Activated CD4-positive, alpha-beta T cell treated with anti-CD3 and anti-CD28 coated beads, Interleukin-2, amount 50 U/mL, for 24 hours (primary cell): ENCODE data around the gene PCSK5.

Experiments
- DNase-seq, 2 donors: peaks; one replicate each; pipeline ENCODE4 v3.0.0-alpha.2; 2020; ENCODE audit warnings: low read depth in 1 of 2, low spot score in 1 of 2

PCSK5 gene

GRCh38 chr9:76116913-76117312 lies 226.4 kb downstream of the PCSK5 start:
- no peak for DNase-seq

GRCh38 chr9:76127637-76128036 lies 237.2 kb downstream of the PCSK5 start:
- DNase-seq = no peak

GRCh38 chr9:76135902-76136301 lies 245.4 kb downstream of the PCSK5 start:
- DNase-seq = no peak

- no peak for DNase-seq
Observed at GRCh38 chr9:76136986-76137385, 246.5 kb downstream of the PCSK5 start.

- no peak for DNase-seq
Observed at GRCh38 chr9:76137931-76138330, 247.5 kb downstream of the PCSK5 start.

- no peak for DNase-seq
Observed at GRCh38 chr9:76138360-76138759, 247.9 kb downstream of the PCSK5 start.

- DNase-seq = no peak
Observed at GRCh38 chr9:76143834-76144233, 253.4 kb downstream of the PCSK5 start.

- no peak for DNase-seq
Observed at GRCh38 chr9:76150013-76150412, 259.5 kb downstream of the PCSK5 start.

- no peak for DNase-seq
Observed at GRCh38 chr9:76151267-76151666, 260.8 kb downstream of the PCSK5 start.

- no peak for DNase-seq
Observed at GRCh38 chr9:76153339-76153738, 262.9 kb downstream of the PCSK5 start.

- no peak for DNase-seq
Observed at GRCh38 chr9:76153902-76154629, 263.6 kb downstream of the PCSK5 start.

- DNase-seq = no peak
Observed at GRCh38 chr9:76155361-76155760, 264.9 kb downstream of the PCSK5 start.

GRCh38 chr9:76158713-76159112 lies 268.2 kb downstream of the PCSK5 start:
- DNase-seq = no peak

GRCh38 chr9:76159293-76159926 lies 268.9 kb downstream of the PCSK5 start:
- DNase-seq = no peak

GRCh38 chr9:76161106-76161505 lies 270.6 kb downstream of the PCSK5 start:
- no peak for DNase-seq

GRCh38 chr9:76161541-76161940 lies 271.1 kb downstream of the PCSK5 start:
- no peak for DNase-seq

GRCh38 chr9:76162086-76162730 lies 271.7 kb downstream of the PCSK5 start:
- no peak for DNase-seq

GRCh38 chr9:76162751-76163500 lies 272.5 kb downstream of the PCSK5 start:
- DNase-seq = no peak

- no peak for DNase-seq
Observed at GRCh38 chr9:76166526-76166925, 276.1 kb downstream of the PCSK5 start.

- DNase-seq = no peak
Observed at GRCh38 chr9:76176171-76176570, 285.7 kb downstream of the PCSK5 start.

- no peak for DNase-seq
Observed at GRCh38 chr9:76177931-76178330, 287.5 kb downstream of the PCSK5 start.

GRCh38 chr9:76180541-76180940 lies 290.1 kb downstream of the PCSK5 start:
- no peak for DNase-seq
